Hepatocyte (in vitro differentiated cells): ENCODE results near the gene FYN. TPM values are rescaled to one million over a fixed set of nuclear protein-coding genes. Genes with fewer than 3 reads are reported as not detected.
A peak's percentile ranks its signal among the peaks of the same experiment; 100 is the strongest.

Experiments used
- DNase-seq: peaks from one replicate; pipeline ENCODE4 v3.0.0-alpha.2; 2016; ENCODE audit warnings: low spot score
- H2AFZ ChIP-seq: fragments of 200-600 bp; sonication (generic); 2 replicates; pipeline ENCODE4 v1.6.0; 2016; ENCODE audit warnings: antibody characterized with exemption, mild to moderate bottlenecking
- H3K27ac ChIP-seq: fragments of 200-600 bp; sonication (generic); 2 replicates; pipeline ENCODE4 v1.5.1; 2016; ENCODE audit warnings: mild to moderate bottlenecking
- H3K27me3 ChIP-seq: fragments of 200-600 bp; sonication (generic); 2 replicates; pipeline ENCODE4 v1.6.1; 2016
- H3K36me3 ChIP-seq: fragments of 200-600 bp; sonication (generic); replicated peaks from 2 replicates; pipeline ENCODE4 v1.5.1; 2016; ENCODE audit warnings: low read depth; ENCODE audit not compliant: insufficient read depth
- H3K4me1 ChIP-seq: fragments of 200-600 bp; sonication (generic); 2 replicates; pipeline ENCODE4 v1.5.1; 2016; ENCODE audit warnings: mild to moderate bottlenecking, moderate library complexity; ENCODE audit not compliant: insufficient read depth
- H3K4me2 ChIP-seq: fragments of 200-600 bp; sonication (generic); 2 replicates; pipeline ENCODE4 v1.6.0; 2016
- H3K4me3 ChIP-seq: fragments of 200-600 bp; sonication (generic); 2 replicates; pipeline ENCODE4 v1.5.1; 2016; ENCODE audit warnings: mild to moderate bottlenecking
- H3K79me2 ChIP-seq: fragments of 200-600 bp; sonication (generic); 2 replicates; pipeline ENCODE4 v1.6.0; 2017; ENCODE audit warnings: mild to moderate bottlenecking
- H3K9me2 ChIP-seq: fragments of 200-600 bp; sonication (generic); replicated peaks from 2 replicates; pipeline ENCODE4 v1.6.0; 2017; ENCODE audit warnings: mild to moderate bottlenecking; ENCODE audit not compliant: insufficient read depth
- H3K9me3 ChIP-seq: fragments of 200-600 bp; sonication (generic); 2 replicates; pipeline ENCODE4 v1.5.1; 2016; ENCODE audit warnings: low read depth, mild to moderate bottlenecking
- H4K20me1 ChIP-seq: fragments of 200-600 bp; sonication (generic); 2 replicates; pipeline ENCODE4 v1.6.0; 2016; ENCODE audit warnings: mild to moderate bottlenecking; ENCODE audit not compliant: insufficient read depth, poor library complexity, severe bottlenecking
- CTCF ChIP-seq: fragments of 200-600 bp; sonication (generic); IDR thresholded peaks from 2 replicates; pipeline ENCODE4 v1.5.1; 2016; ENCODE audit warnings: antibody characterized with exemption, mild to moderate bottlenecking; ENCODE audit not compliant: poor library complexity
- EZH2 ChIP-seq: fragments of 200-600 bp; sonication (generic); IDR thresholded peaks from 2 replicates; pipeline ENCODE4 v1.6.1; 2016; ENCODE audit warnings: antibody characterized with exemption, mild to moderate bottlenecking, borderline replicate concordance
- EZH2phosphoT487 ChIP-seq: fragments of 200-600 bp; sonication (generic); IDR thresholded peaks from one replicate; pipeline ENCODE4 v1.6.1; 2018; ENCODE audit warnings: antibody characterized with exemption, mild to moderate bottlenecking, low read depth, moderate library complexity; ENCODE audit not compliant: unreplicated experiment, severe bottlenecking
- WGBS: methylation state at CpG from one replicate; pipeline ENCODE4 v1.1.6; 2016; ENCODE audit warnings: low lambda C conversion rate; ENCODE audit errors: missing lambda C conversion rate; 5-methylcytosine and 5-hydroxymethylcytosine counted together
- polyA plus RNA-seq: library from polyadenylated mRNA; unstranded; fragments of >200 nt; fragmentation: Nextera tagmentation; extraction: Ambion mirVana; gene quantifications from 2 replicates; pipeline ENCODE4 v1.2.1, GENCODE V29; 2016
- total RNA-seq: library from RNA; depleted of rRNA; stranded (reverse); fragments of >200 nt; gene quantifications from 2 replicates; pipeline ENCODE4 v1.2.3, GENCODE V29; 2014

The FYN gene
- total and polyA plus RNA-seq, 2 experiments from 2014 or later, result 40.0 to 70.1 TPM

GRCh38 chr6:111834356-111834755, 38.9 kb downstream of the FYN start:
- no peak overlapping the region for H2AFZ ChIP-seq
- no peak overlapping the region for H3K4me2 ChIP-seq
- no peaks in the 10 kb centered on the region for H3K9me3 ChIP-seq
- H3K4me1 ChIP-seq, result peaks cover 6% of the 10 kb centered on the region
- no peak for DNase-seq
- 98% methylated on average over 4 of the region's 4 CpGs for WGBS
- H4K20me1 ChIP-seq, result no peaks in the 10 kb centered on the region
- no peak overlapping the region for H3K4me3 ChIP-seq
- TF ChIP-seq CTCF (no peak), EZH2phosphoT487 (no peak), EZH2 (no peak)
- H3K36me3 ChIP-seq, result no peaks in the 10 kb centered on the region
- no peaks in the 10 kb centered on the region for H3K9me2 ChIP-seq
- peaks cover 6% of the 10 kb centered on the region for H3K79me2 ChIP-seq
- no peak overlapping the region for H3K27ac ChIP-seq
- H3K27me3 ChIP-seq, result no peaks in the 10 kb centered on the region

GRCh38 chr6:111832833-111833418, 40.3 kb downstream of the FYN start:
- no peak for TF ChIP-seq CTCF
- no peak for TF ChIP-seq EZH2
- TF ChIP-seq EZH2phosphoT487, result no peak
- Histone ChIP-seq H3K4me1 (no peaks in the 10 kb centered on the region), H3K36me3 (no peaks in the 10 kb centered on the region), H3K79me2 (peaks cover 6% of the 10 kb centered on the region), H3K4me3 (no peak overlapping the region), H3K9me2 (no peaks in the 10 kb centered on the region), H2AFZ (no peak overlapping the region), H4K20me1 (peaks cover 2% of the 10 kb centered on the region), H3K4me2 (peak overlapping the region; percentile 24), H3K27ac (no peak overlapping the region), H3K9me3 (no peaks in the 10 kb centered on the region), H3K27me3 (no peaks in the 10 kb centered on the region)
- no peak for DNase-seq
- WGBS, result 83% methylated on average over 1 of the region's 1 CpG

- Histone ChIP-seq H2AFZ (no peak overlapping the region), H3K27ac (no peak overlapping the region), H3K36me3 (no peaks in the 10 kb centered on the region), H3K4me3 (no peak overlapping the region), H3K9me2 (no peaks in the 10 kb centered on the region), H3K27me3 (no peaks in the 10 kb centered on the region), H3K4me2 (no peak overlapping the region), H3K79me2 (peaks cover 10% of the 10 kb centered on the region), H4K20me1 (peaks cover 2% of the 10 kb centered on the region), H3K9me3 (no peaks in the 10 kb centered on the region), H3K4me1 (no peaks in the 10 kb centered on the region)
- WGBS, result 88% methylated on average over 2 of the region's 2 CpGs
- no peak for DNase-seq
- TF ChIP-seq CTCF, result no peak
- no peak for TF ChIP-seq EZH2phosphoT487
- no peak for TF ChIP-seq EZH2
Measured at GRCh38 chr6:111831408-111831807, 41.8 kb downstream of the FYN start.
